Measurements from ENCODE around the gene TRPC4.

DNA sequence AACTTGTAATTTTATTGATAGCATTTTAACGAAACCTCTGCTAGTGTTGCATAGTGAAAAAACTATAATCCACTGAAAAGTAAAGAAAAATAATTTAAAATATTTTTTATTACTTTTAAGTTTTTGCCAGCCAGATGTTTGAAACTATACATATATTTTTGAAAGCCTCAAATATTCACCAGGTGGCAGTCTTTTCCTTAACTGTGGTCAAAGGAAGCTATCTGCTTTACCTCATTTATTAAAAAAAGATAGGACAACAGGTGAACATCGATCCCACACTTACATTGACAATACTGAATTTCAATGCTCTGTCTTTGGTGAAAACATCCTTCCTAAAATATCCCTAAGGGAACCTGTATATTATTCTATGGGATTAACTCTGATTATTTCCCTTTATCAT lies 100.5 kb downstream of the TRPC4 start:
- no peak for TF ChIP-seq CTCF (IDR thresholded peaks at IDR 0.05)
- TF ChIP-seq EZH2 (IDR thresholded peaks at IDR 0.05; ENCODE audit: borderline replicate concordance, insufficient read depth, low read depth, low read length, poor library complexity, severe bottlenecking) = no peak
